ENCODE measurements around the gene GRM2.

Gene GRM2

DNA sequence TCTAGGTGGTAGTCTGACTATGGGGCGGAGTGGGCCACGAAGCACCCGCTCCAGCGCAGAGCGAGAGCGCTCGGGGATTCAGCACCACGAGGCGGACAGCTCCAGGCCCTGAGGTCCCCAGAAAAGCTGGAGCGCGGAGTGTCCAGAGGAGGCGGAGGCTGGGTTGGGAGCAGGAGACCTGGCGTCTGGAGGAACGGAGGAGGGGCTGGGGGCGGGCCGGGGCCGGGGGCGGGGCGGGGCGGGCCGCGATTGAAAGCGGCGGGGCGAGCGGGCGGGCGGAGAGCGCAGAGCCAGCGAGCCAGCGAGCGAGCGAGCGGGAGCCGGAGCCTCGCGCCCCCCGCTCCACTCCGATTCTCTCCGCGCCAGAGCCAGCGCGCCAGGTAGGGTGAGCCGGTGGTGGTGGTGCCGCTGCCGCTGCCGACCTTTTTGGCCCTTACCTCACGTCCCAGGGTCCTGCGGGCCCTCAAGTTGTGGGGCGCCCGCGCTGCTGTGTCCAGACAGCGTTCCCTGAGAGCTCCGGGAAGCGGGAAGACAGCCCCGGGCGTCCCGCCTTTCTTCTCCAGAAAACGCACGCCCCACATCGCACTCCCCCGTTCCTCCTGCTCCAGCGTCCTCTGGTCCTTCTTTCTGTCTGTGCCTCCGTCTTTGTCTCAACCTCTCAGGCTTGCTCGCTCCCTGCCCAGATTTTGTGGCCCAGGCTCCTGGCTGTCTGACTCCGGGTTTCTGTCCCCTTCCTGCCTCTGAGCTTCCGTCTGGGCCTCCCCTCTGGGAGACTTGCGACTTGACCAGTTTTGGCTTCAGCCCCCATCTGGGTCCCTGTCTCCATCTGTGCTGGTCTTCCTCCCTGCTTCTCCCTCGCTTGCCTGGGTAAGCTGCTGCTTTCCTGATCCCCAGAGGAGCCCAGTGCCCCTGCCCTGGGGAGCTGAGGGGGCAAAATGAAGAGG is at the start of gene GRM2:
GRM2 (plus strand) TSS at position 281 of the 944 bp plus-strand sequence. CDS start 1,916 bp downstream, outside the sequence.
- Mint-ChIP-seq H3K4me1 (peaks cover 11 to 25% of the 10 kb centered on the region in 2 donors), H3K9me3 (no peaks in the 10 kb centered on the region), H3K4me3 (peak within 1 kb of the TSS in 1 of 2 donors; percentile 17), H3K27ac (peak within 1 kb of the TSS; percentile 67), H3K36me3 (peaks cover 22 to 45% of the 10 kb centered on the region in 2 donors), H3K27me3 (peaks cover 0 to 7% of the 10 kb centered on the region in 2 donors)
- ATAC-seq (replicated peaks) (peak; percentile 26 to 31), DNase-seq (no peak)

- Mint-ChIP-seq H3K9me3 (peaks cover under 1 to 2% of the 10 kb centered on the region in 2 donors), H3K4me1 (no peaks in the 10 kb centered on the region), H3K27me3 (no peaks in the 10 kb centered on the region), H3K27ac (no peak overlapping the region), H3K36me3 (peaks cover 39 to 54% of the 10 kb centered on the region in 2 donors), H3K4me3 (no peak overlapping the region)
- ATAC-seq (replicated peaks) (no peak), DNase-seq (no peak)
Observed at GRCh38 chr3:51657234-51657633, 49.6 kb upstream of the GRM2 start.

GRCh38 chr3:51659942-51660341 is 46.9 kb upstream of the GRM2 start:
- Mint-ChIP-seq H3K27me3 (no peaks in the 10 kb centered on the region), H3K36me3 (peaks cover 46 to 65% of the 10 kb centered on the region in 2 donors), H3K27ac (no peak overlapping the region), H3K4me1 (no peaks in the 10 kb centered on the region), H3K9me3 (no peaks in the 10 kb centered on the region), H3K4me3 (no peak overlapping the region)
- no peak for DNase-seq
- no peak for ATAC-seq (replicated peaks)

DNA sequence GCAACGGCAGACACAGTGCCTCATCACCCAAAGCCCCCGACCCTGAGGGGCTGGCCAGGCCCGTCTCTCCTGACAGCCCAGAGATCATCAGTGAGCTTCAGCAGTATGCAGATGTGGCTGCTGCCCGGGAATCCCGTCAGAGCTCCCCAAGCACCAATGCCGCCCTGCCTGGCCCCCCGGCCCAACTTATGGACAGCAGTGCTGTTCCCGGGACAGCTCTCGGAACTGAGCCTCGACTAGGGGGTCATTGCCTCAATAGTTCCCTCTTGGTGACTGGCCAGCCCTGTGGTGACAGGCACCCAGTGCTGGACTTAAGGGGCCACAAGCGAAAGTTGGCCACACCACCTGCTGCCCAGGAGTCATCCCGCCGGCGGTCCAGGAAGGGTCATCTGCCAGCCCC is 44.4 kb upstream of the GRM2 start:
- DNase-seq (no peak), ATAC-seq (replicated peaks) (no peak)
- Mint-ChIP-seq H3K27me3 (no peaks in the 10 kb centered on the region), H3K9me3 (no peaks in the 10 kb centered on the region), H3K27ac (no peak overlapping the region), H3K4me1 (peaks cover 0 to 3% of the 10 kb centered on the region in 2 donors), H3K36me3 (peaks cover 36 to 54% of the 10 kb centered on the region in 2 donors), H3K4me3 (no peak overlapping the region)

GRCh38 chr3:51668756-51669155 is 38.1 kb upstream of the GRM2 start:
- no peak for DNase-seq
- Mint-ChIP-seq H3K4me1 (peaks cover 27 to 49% of the 10 kb centered on the region in 2 donors), H3K36me3 (peaks cover under 1 to 11% of the 10 kb centered on the region in 2 donors), H3K9me3 (no peaks in the 10 kb centered on the region), H3K4me3 (no peak overlapping the region), H3K27me3 (no peaks in the 10 kb centered on the region), H3K27ac (no peak overlapping the region)
- no peak for ATAC-seq (replicated peaks)

DNA sequence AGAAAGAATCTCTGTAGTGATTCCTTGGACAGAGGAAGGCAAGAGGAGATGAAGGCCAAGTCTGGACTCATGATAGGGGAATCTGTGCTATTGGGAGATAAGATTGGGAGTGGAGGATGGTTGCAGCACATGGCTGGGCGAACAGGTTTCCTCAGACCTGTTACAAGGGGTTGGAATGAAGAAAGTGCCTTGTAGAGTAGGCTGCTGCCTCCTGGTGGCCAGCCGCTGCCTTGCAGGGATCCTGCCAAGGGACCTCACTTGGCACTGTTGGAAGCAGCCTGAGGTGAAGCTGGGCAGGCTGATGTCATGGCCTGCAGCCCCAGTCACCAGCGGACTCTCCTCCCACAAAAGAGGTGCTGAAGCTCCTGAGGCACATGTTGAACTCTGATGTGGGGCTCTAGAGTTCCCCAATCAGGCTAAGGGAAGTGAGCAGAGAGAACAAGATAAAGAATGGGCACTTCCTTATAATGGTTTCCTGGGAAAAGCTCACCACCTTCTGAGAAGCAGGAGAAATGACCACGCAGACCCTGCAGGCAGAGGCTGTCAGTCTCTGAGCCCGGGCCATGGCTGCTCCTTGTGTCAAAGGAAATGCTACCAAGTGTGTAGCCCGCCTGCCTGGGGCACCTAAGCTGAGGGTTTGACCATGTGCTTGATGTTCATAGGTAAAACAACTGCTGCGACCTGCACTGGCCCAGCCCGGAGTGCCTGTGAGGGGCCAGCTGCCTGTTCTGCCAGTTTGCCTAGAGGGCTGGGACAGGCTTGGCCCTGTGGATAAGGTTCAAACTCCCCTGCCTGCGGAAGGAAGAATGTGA is 37.4 kb upstream of the GRM2 start:
- ATAC-seq (replicated peaks) (no peak), DNase-seq (peak; percentile 67)
- H3K9me3 Mint-ChIP-seq = no peaks in the 10 kb centered on the region
- peaks cover 0 to 10% of the 10 kb centered on the region in 2 donors for H3K36me3 Mint-ChIP-seq
- peak overlapping the region; percentile 83 for H3K27ac Mint-ChIP-seq
- no peaks in the 10 kb centered on the region for H3K27me3 Mint-ChIP-seq
- H3K4me1 Mint-ChIP-seq = peaks cover 30 to 56% of the 10 kb centered on the region in 2 donors
- H3K4me3 Mint-ChIP-seq = peak overlapping the region in 1 of 2 donors; percentile 62

- Mint-ChIP-seq H3K36me3 (peaks cover 3 to 16% of the 10 kb centered on the region in 2 donors), H3K27me3 (no peaks in the 10 kb centered on the region), H3K9me3 (no peaks in the 10 kb centered on the region), H3K4me1 (peaks cover 35 to 64% of the 10 kb centered on the region in 2 donors), H3K4me3 (peak overlapping the region; percentile 64 to 94), H3K27ac (peak overlapping the region; percentile 72)
- ATAC-seq (replicated peaks) = no peak
- DNase-seq = no peak
Observed at GRCh38 chr3:51670053-51670822, 36.6 kb upstream of the GRM2 start.

GRCh38 chr3:51670823-51671733 is 35.8 kb upstream of the GRM2 start, which contains the start of gene TEX264:
Gene TEX264, plus strand, starts transcription at chr3:51671252. Its CDS starts 3,053 bp downstream, at chr3:51674305.
- Mint-ChIP-seq H3K4me3 (peak within 1 kb of the TSS; percentile 93 to 94), H3K36me3 (peaks cover 10 to 24% of the 10 kb centered on the region in 2 donors), H3K9me3 (no peaks in the 10 kb centered on the region), H3K27me3 (no peaks in the 10 kb centered on the region), H3K27ac (peak within 1 kb of the TSS; percentile 96), H3K4me1 (peaks cover 42 to 72% of the 10 kb centered on the region in 2 donors)
- ATAC-seq (replicated peaks) = peak; percentile 88 to 89
- DNase-seq = peak; percentile 89

GRCh38 chr3:51671734-51672475 is 35.0 kb upstream of the GRM2 start:
- Mint-ChIP-seq H3K9me3 (no peaks in the 10 kb centered on the region), H3K27me3 (no peaks in the 10 kb centered on the region), H3K4me3 (peak overlapping the region; percentile 93 to 94), H3K4me1 (peaks cover 42 to 76% of the 10 kb centered on the region in 2 donors), H3K36me3 (peaks cover 11 to 26% of the 10 kb centered on the region in 2 donors), H3K27ac (peak overlapping the region; percentile 96)
- ATAC-seq (replicated peaks) (peak; percentile 48 to 54), DNase-seq (peak; percentile 49)

GRCh38 chr3:51673181-51673801 is 33.6 kb upstream of the GRM2 start:
- peaks cover 41 to 84% of the 10 kb centered on the region in 2 donors for H3K4me1 Mint-ChIP-seq
- H3K4me3 Mint-ChIP-seq = peak overlapping the region; percentile 36 to 53
- DNase-seq (no peak), ATAC-seq (replicated peaks) (no peak)
- H3K27ac Mint-ChIP-seq = no peak overlapping the region
- no peaks in the 10 kb centered on the region for H3K27me3 Mint-ChIP-seq
- no peaks in the 10 kb centered on the region for H3K9me3 Mint-ChIP-seq
- H3K36me3 Mint-ChIP-seq = peaks cover 15 to 19% of the 10 kb centered on the region in 2 donors

GRCh38 chr3:51673802-51674654 is 32.8 kb upstream of the GRM2 start:
- DNase-seq = no peak
- no peak overlapping the region for H3K4me3 Mint-ChIP-seq
- ATAC-seq (replicated peaks) = no peak
- peaks cover 15 to 19% of the 10 kb centered on the region in 2 donors for H3K36me3 Mint-ChIP-seq
- H3K27me3 Mint-ChIP-seq = no peaks in the 10 kb centered on the region
- no peaks in the 10 kb centered on the region for H3K9me3 Mint-ChIP-seq
- no peak overlapping the region for H3K27ac Mint-ChIP-seq
- peaks cover 40 to 87% of the 10 kb centered on the region in 2 donors for H3K4me1 Mint-ChIP-seq
